ENCODE measurements around the gene CAP2. TPM values are rescaled to one million over a fixed set of nuclear protein-coding genes. Genes with fewer than 3 reads are reported as not detected.

The CAP2 gene
- total and polyA plus RNA-seq, 12 donors, result 42.0 to 211 (median 156) TPM

GRCh38 chr6:17478223-17478907 lies 85.0 kb downstream of the CAP2 start:
- ATAC-seq, result no peak
- no peaks in the 10 kb centered on the region for H3K27me3 ChIP-seq
- H3K36me3 ChIP-seq, result no peaks in the 10 kb centered on the region
- peaks cover 0 to 19% (median 3%) of the 10 kb centered on the region in 9 donors for H3K4me1 ChIP-seq
- DNase-seq, result no peak
- no peak overlapping the region for H3K4me3 ChIP-seq
- intact Hi-C loops (cut with DNase I), result loop anchor here in 1 of 10 donors (10.0 kb wide), 1 partner anchor 194 kb away; the partner anchor contains the start of gene RBM24
- H3K27ac ChIP-seq, result peak overlapping the region in 5 of 10 donors; percentile 3 to 58 (median 46)
- TF ChIP-seq CTCF (IDR thresholded peaks at IDR 0.05), result no peak
- 71 to 74% methylated on average over 7 of the region's 7 CpGs for WGBS, 2 donors
- H3K9me3 ChIP-seq, result no peaks in the 10 kb centered on the region

- H3K27me3 ChIP-seq, result no peaks in the 10 kb centered on the region
- no peak overlapping the region for H3K4me3 ChIP-seq
- no peaks in the 10 kb centered on the region for H3K9me3 ChIP-seq
- intact Hi-C loops (cut with DNase I), result loop anchor here in 1 of 10 donors (10.0 kb wide), 1 partner anchor 194 kb away; the partner anchor contains the start of gene RBM24
- ATAC-seq (no peak), DNase-seq (no peak)
- no peaks in the 10 kb centered on the region for H3K36me3 ChIP-seq
- H3K27ac ChIP-seq, result peak overlapping the region in 4 of 10 donors; percentile 3 to 58 (median 52)
- TF ChIP-seq CTCF (IDR thresholded peaks at IDR 0.05), result no peak
- H3K4me1 ChIP-seq, result peaks cover 0 to 24% (median 0%) of the 10 kb centered on the region in 9 donors
- 86 to 88% methylated on average over 7 of the region's 7 CpGs for WGBS, 2 donors
Observed at GRCh38 chr6:17478946-17479345, 85.6 kb downstream of the CAP2 start.

GRCh38 chr6:17480476-17480875 lies 87.1 kb downstream of the CAP2 start:
- intact Hi-C loops (cut with DNase I), result no loop called here
- Histone ChIP-seq H3K27ac (no peak overlapping the region), H3K4me3 (no peak overlapping the region), H3K36me3 (no peaks in the 10 kb centered on the region), H3K27me3 (no peaks in the 10 kb centered on the region), H3K4me1 (peaks cover 0 to 40% (median 5%) of the 10 kb centered on the region in 9 donors), H3K9me3 (no peaks in the 10 kb centered on the region)
- TF ChIP-seq CTCF (IDR thresholded peaks at IDR 0.05), result no peak
- ATAC-seq (no peak), DNase-seq (no peak)
- WGBS, 2 donors, result 95 to 100% methylated on average over 4 of the region's 4 CpGs

GRCh38 chr6:17482711-17483110 lies 89.3 kb downstream of the CAP2 start:
- 89 to 92% methylated on average over 7 of the region's 7 CpGs for WGBS, 2 donors
- no peak overlapping the region for H3K4me3 ChIP-seq
- peaks cover 0 to 50% (median 6%) of the 10 kb centered on the region in 9 donors for H3K4me1 ChIP-seq
- H3K27me3 ChIP-seq, result no peaks in the 10 kb centered on the region
- peak overlapping the region in 4 of 10 donors; percentile 66 to 81 (median 77) for H3K27ac ChIP-seq
- no peak for DNase-seq
- H3K9me3 ChIP-seq, result no peaks in the 10 kb centered on the region
- intact Hi-C loops (cut with DNase I), result no loop called here
- no peak for ATAC-seq
- TF ChIP-seq CTCF (IDR thresholded peaks at IDR 0.05), result no peak
- peaks cover 0 to 6% (median 0%) of the 10 kb centered on the region in 9 donors for H3K36me3 ChIP-seq
